A549 (cell line): Measurements from ENCODE around the gene MAEL.

Experiments used
- BHLHE40 ChIP-seq: IDR thresholded peaks from 2 replicates; pipeline ENCODE4 v1.6.1; 2012; ENCODE audit warnings: low read depth, low read length, inconsistent platforms
- CTCF ChIP-seq: fragments of >200 bp; sonication (Bioruptor Twin); formaldehyde crosslinking; IDR thresholded peaks from 3 replicates; pipeline ENCODE4 v1.5.1; 2016
- POLR2A ChIP-seq: IDR thresholded peaks from 2 replicates; pipeline ENCODE4 v1.6.1; 2012; ENCODE audit warnings: mild to moderate bottlenecking, low read length
- POLR2AphosphoS2 ChIP-seq: conservative IDR thresholded peaks from 2 replicates; pipeline ENCODE4 v1.6.1; 2012; ENCODE audit warnings: low read length, improper control_type of control experiment, inconsistent platforms
- RFX5 ChIP-seq: fragments of 450-650 bp; IDR thresholded peaks from 2 replicates; pipeline ENCODE4 v1.7.1; 2014; ENCODE audit warnings: antibody characterized with exemption, mild to moderate bottlenecking, moderate library complexity
- SMC3 ChIP-seq: fragments of >200 bp; sonication (Bioruptor Twin); formaldehyde crosslinking; IDR thresholded peaks from 3 replicates; pipeline ENCODE4 v1.6.1; 2018; ENCODE audit warnings: inconsistent platforms
- TP53 ChIP-seq: fragments of 250-450 bp; sonication (Bioruptor Pico); IDR thresholded peaks from 2 replicates; pipeline ENCODE4 v1.5.0; 2021; ENCODE audit warnings: mild to moderate bottlenecking, moderate library complexity
- ZC3H11A ChIP-seq: fragments of 450-650 bp; IDR thresholded peaks from 2 replicates; pipeline ENCODE4 v1.6.1; 2014; ENCODE audit warnings: antibody characterized with exemption, mild to moderate bottlenecking
- TF ChIP-seq, protein P1 (sequence below): fragments of 450-650 bp; IDR thresholded peaks from 2 replicates; pipeline ENCODE4 v1.6.1; 2014; ENCODE audit warnings: antibody characterized with exemption
- TF ChIP-seq, protein P2 (sequence below): fragments of 200-600 bp; sonication (generic); IDR thresholded peaks from 2 replicates; pipeline ENCODE4 v1.6.1; 2016; ENCODE audit warnings: antibody characterized with exemption, mild to moderate bottlenecking, moderate library complexity

DNA sequence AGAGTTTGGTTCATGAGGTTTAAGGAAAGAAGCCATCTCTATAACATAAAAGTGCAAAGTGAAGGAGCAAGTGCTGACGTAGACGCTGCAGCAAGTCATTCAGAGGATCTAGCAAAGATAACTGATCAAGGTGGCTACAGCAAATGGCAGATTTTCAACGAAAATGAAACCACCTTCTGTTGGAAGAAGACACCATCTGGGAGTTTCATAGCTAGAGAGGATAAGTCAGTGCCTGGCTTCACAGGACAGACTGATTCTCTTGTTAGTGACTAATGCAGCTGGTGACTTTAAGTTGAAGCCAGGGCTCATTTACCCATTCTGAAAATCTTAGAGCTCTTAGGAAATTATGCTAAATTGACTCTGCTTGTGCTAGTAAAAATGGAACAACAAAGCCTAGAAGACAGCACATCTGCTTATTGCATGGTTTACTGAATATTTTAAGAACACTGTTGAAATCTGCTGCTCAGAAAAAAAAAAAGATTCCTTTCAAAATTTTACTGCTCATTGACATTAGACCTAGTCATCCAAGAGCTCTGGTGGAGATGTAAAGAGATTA is 10.5 kb downstream of the MAEL start:
- TF ChIP-seq CTCF, result no peak
- TF ChIP-seq POLR2AphosphoS2, result no peak
- TF ChIP-seq BHLHE40, result no peak
- TF ChIP-seq, protein P1, sequence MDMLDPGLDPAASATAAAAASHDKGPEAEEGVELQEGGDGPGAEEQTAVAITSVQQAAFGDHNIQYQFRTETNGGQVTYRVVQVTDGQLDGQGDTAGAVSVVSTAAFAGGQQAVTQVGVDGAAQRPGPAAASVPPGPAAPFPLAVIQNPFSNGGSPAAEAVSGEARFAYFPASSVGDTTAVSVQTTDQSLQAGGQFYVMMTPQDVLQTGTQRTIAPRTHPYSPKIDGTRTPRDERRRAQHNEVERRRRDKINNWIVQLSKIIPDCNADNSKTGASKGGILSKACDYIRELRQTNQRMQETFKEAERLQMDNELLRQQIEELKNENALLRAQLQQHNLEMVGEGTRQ, result no peak
- TF ChIP-seq RFX5, result no peak
- no peak for TF ChIP-seq TP53
- TF ChIP-seq ZC3H11A, result no peak
- TF ChIP-seq, protein P2, sequence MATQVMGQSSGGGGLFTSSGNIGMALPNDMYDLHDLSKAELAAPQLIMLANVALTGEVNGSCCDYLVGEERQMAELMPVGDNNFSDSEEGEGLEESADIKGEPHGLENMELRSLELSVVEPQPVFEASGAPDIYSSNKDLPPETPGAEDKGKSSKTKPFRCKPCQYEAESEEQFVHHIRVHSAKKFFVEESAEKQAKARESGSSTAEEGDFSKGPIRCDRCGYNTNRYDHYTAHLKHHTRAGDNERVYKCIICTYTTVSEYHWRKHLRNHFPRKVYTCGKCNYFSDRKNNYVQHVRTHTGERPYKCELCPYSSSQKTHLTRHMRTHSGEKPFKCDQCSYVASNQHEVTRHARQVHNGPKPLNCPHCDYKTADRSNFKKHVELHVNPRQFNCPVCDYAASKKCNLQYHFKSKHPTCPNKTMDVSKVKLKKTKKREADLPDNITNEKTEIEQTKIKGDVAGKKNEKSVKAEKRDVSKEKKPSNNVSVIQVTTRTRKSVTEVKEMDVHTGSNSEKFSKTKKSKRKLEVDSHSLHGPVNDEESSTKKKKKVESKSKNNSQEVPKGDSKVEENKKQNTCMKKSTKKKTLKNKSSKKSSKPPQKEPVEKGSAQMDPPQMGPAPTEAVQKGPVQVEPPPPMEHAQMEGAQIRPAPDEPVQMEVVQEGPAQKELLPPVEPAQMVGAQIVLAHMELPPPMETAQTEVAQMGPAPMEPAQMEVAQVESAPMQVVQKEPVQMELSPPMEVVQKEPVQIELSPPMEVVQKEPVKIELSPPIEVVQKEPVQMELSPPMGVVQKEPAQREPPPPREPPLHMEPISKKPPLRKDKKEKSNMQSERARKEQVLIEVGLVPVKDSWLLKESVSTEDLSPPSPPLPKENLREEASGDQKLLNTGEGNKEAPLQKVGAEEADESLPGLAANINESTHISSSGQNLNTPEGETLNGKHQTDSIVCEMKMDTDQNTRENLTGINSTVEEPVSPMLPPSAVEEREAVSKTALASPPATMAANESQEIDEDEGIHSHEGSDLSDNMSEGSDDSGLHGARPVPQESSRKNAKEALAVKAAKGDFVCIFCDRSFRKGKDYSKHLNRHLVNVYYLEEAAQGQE, result no peak
- TF ChIP-seq SMC3, result no peak
- no peak for TF ChIP-seq POLR2A
